PC-9 (cell line): ENCODE data around the gene TEAD3. TPM values are rescaled to one million over a fixed set of nuclear protein-coding genes. Genes with fewer than 3 reads are reported as not detected.

ENCODE experiments used
- BruUV-seq: library from RNA; stranded (reverse); fragments of 400-500 nt; replicated peaks from 2 replicates; lab custom pipeline; 2021; lab: Mats Ljungman, UMichigan
- CTCF ChIA-PET: fragments of 300-600 bp; sonication (Branson Sonifier 250); formaldehyde crosslinking; loops from one replicate; lab custom pipeline; 2022; ENCODE audit warnings: antibody characterized with exemption; lab: Charles Lee
- POLR2A ChIA-PET: fragments of 300-600 bp; sonication (Branson Sonifier 250); formaldehyde crosslinking; loops from one replicate; lab custom pipeline; 2022; ENCODE audit warnings: antibody characterized with exemption; ENCODE audit not compliant: unreplicated experiment; lab: Charles Lee
- DNase-seq, 2 experiments: peaks; one replicate each; pipeline versions ENCODE4 v3.0.0 to v3.0.0-alpha.2; 2015 to 2022; ENCODE audit warnings: mixed read lengths in 1 of 2
- H2AFZ ChIP-seq: fragments of 200-600 bp; sonication (generic); 2 replicates; pipeline ENCODE4 v1.8.1; 2017; ENCODE audit warnings: antibody characterized with exemption
- H3F3A ChIP-seq: fragments of 200-600 bp; sonication (generic); 2 replicates; pipeline ENCODE4 v1.8.1; 2017; ENCODE audit warnings: antibody characterized with exemption, mild to moderate bottlenecking, low read depth; ENCODE audit not compliant: insufficient read depth
- H3K27ac ChIP-seq: fragments of 200-600 bp; sonication (generic); 2 replicates; pipeline ENCODE4 v1.6.1; 2016; ENCODE audit warnings: mixed run types
- H3K27me3 ChIP-seq: fragments of 200-600 bp; sonication (generic); 2 replicates; pipeline ENCODE4 v1.6.1; 2016; ENCODE audit warnings: low read depth, mixed run types; ENCODE audit not compliant: insufficient read depth
- H3K36me3 ChIP-seq: fragments of 200-600 bp; sonication (generic); 2 replicates; pipeline ENCODE4 v1.6.1; 2016; ENCODE audit warnings: low read depth, mixed run types
- H3K4me1 ChIP-seq: fragments of 200-600 bp; sonication (generic); replicated peaks from 2 replicates; pipeline ENCODE4 v1.6.1; 2016; ENCODE audit warnings: mixed run types; ENCODE audit not compliant: insufficient read depth
- H3K4me2 ChIP-seq: fragments of 200-600 bp; sonication (generic); 2 replicates; pipeline ENCODE4 v1.6.1; 2017; ENCODE audit warnings: mixed run types
- H3K4me3 ChIP-seq: fragments of 200-600 bp; sonication (generic); 2 replicates; pipeline ENCODE4 v1.6.1; 2016; ENCODE audit warnings: mixed run types
- H3K79me2 ChIP-seq: fragments of 200-600 bp; sonication (generic); 2 replicates; pipeline ENCODE4 v1.6.1; 2017; ENCODE audit warnings: low read depth, mixed run types
- H3K9me2 ChIP-seq: fragments of 200-600 bp; sonication (generic); 2 replicates; pipeline ENCODE4 v1.8.1; 2017; ENCODE audit warnings: mild to moderate bottlenecking; ENCODE audit not compliant: insufficient read depth
- H3K9me3 ChIP-seq: fragments of 200-600 bp; sonication (generic); 2 replicates; pipeline ENCODE4 v1.8.1; 2016; ENCODE audit warnings: low read depth; ENCODE audit not compliant: insufficient read depth
- H4K20me1 ChIP-seq: fragments of 200-600 bp; sonication (generic); 2 replicates; pipeline ENCODE4 v1.8.1; 2017; ENCODE audit not compliant: insufficient read depth
- CTCF ChIP-seq: fragments of 200-600 bp; sonication (generic); conservative IDR thresholded peaks from 2 replicates; pipeline ENCODE4 v1.6.1; 2017; ENCODE audit warnings: mixed run types, antibody characterized with exemption, mild to moderate bottlenecking, moderate library complexity
- EZH2 ChIP-seq: fragments of 200-600 bp; sonication (generic); IDR thresholded peaks from 2 replicates; pipeline ENCODE4 v1.8.0; 2017; ENCODE audit warnings: antibody characterized with exemption, low read depth
- intact Hi-C: fragments of 100-400 bp; cut with micrococcal nuclease; formaldehyde crosslinking; loops from one replicate; pipeline ENCODE4 v1.10.0; 2022; ENCODE audit not compliant: unreplicated experiment
- total RNA-seq: library from RNA; stranded (reverse); gene quantifications from 2 replicates; pipeline ENCODE4 v1.2.3, GENCODE V29; 2021

Gene TEAD3
- total RNA-seq, 1 experiment from 2014 or later: 40.1 TPM

DNA sequence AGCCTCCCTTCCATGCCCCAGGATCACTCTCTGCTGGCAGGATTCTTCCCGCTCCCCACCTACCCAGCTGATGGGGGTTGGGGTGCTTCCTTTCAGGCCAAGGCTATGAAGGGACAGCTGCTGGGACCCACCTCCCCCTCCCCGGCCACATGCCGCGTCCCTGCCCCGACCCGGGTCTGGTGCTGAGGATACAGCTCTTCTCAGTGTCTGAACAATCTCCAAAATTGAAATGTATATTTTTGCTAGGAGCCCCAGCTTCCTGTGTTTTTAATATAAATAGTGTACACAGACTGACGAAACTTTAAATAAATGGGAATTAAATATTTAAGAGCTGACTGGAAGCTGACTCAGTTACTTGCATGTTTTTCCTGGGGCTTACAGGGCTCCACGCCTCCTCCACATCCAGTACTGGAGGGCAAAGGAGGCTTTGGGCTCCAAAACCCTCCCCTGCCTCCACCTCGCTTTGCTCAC lies 69.0 kb downstream of the TEAD3 start:
- no peaks in the 10 kb centered on the region for H4K20me1 ChIP-seq
- intact Hi-C loops: no loop called here
- H2AFZ ChIP-seq: no peak overlapping the region
- H3K4me1 ChIP-seq: no peaks in the 10 kb centered on the region
- no peak overlapping the region for H3K27ac ChIP-seq
- DNase-seq: no peak
- ChIA-PET CTCF (interaction anchor here (0.6 to 0.7 kb wide), 2 partner anchors 119 to 247 kb away, joined by 4 to 5 read pairs; no protein-coding TSS in a partner anchor), POLR2A (no interaction called here)
- no peaks in the 10 kb centered on the region for H3K79me2 ChIP-seq
- no peak overlapping the region for H3K4me2 ChIP-seq
- H3K27me3 ChIP-seq: no peaks in the 10 kb centered on the region
- no peaks in the 10 kb centered on the region for H3F3A ChIP-seq
- BruUV-seq: no TSS peak
- TF ChIP-seq CTCF (no peak), EZH2 (no peak)
- peaks cover 18% of the 10 kb centered on the region; the same call in 1 of the 2 replicates for H3K9me3 ChIP-seq
- H3K36me3 ChIP-seq: no peaks in the 10 kb centered on the region
- H3K4me3 ChIP-seq: no peak overlapping the region
- H3K9me2 ChIP-seq: no peaks in the 10 kb centered on the region

- POLR2A ChIA-PET: no interaction called here
- intact Hi-C loops: no loop called here
- CTCF ChIA-PET: no interaction called here
- H3K79me2 ChIP-seq: no peaks in the 10 kb centered on the region
- no peaks in the 10 kb centered on the region for H3K9me2 ChIP-seq
- no TSS peak for BruUV-seq
- DNase-seq: no peak
- H4K20me1 ChIP-seq: no peaks in the 10 kb centered on the region
- no peaks in the 10 kb centered on the region for H3F3A ChIP-seq
- H3K4me2 ChIP-seq: no peak overlapping the region
- no peaks in the 10 kb centered on the region for H3K4me1 ChIP-seq
- no peaks in the 10 kb centered on the region for H3K36me3 ChIP-seq
- TF ChIP-seq EZH2: no peak
- no peak for TF ChIP-seq CTCF
- H2AFZ ChIP-seq: no peak overlapping the region
- peaks cover 18% of the 10 kb centered on the region; the same call in 1 of the 2 replicates for H3K9me3 ChIP-seq
- no peaks in the 10 kb centered on the region for H3K27me3 ChIP-seq
- no peak overlapping the region for H3K4me3 ChIP-seq
- H3K27ac ChIP-seq: no peak overlapping the region
These were observed 69.4 kb downstream of the TEAD3 start for GRCh38 chr6:35427435-35427834.

- Histone ChIP-seq H3K79me2 (no peaks in the 10 kb centered on the region), H3K9me3 (peaks cover 18% of the 10 kb centered on the region; the same call in 1 of the 2 replicates), H3F3A (no peaks in the 10 kb centered on the region), H3K27me3 (no peaks in the 10 kb centered on the region), H3K4me3 (no peak overlapping the region), H3K4me1 (no peaks in the 10 kb centered on the region), H2AFZ (no peak overlapping the region), H3K36me3 (no peaks in the 10 kb centered on the region), H4K20me1 (no peaks in the 10 kb centered on the region), H3K9me2 (no peaks in the 10 kb centered on the region), H3K27ac (no peak overlapping the region), H3K4me2 (no peak overlapping the region)
- ChIA-PET POLR2A (no interaction called here), CTCF (no interaction called here)
- TF ChIP-seq CTCF: no peak
- TF ChIP-seq EZH2: no peak
- DNase-seq: no peak
- no TSS peak for BruUV-seq
- intact Hi-C loops: no loop called here
These were observed 70.8 kb downstream of the TEAD3 start for GRCh38 chr6:35426074-35426473.
